ENCODE results near the gene TAGLN2.
"Not testable (repeated sequence)": the region's sequence is repeated elsewhere in the genome, so short reads cannot be mapped to it uniquely, and the experiment has no call there.

Gene TAGLN2

DNA sequence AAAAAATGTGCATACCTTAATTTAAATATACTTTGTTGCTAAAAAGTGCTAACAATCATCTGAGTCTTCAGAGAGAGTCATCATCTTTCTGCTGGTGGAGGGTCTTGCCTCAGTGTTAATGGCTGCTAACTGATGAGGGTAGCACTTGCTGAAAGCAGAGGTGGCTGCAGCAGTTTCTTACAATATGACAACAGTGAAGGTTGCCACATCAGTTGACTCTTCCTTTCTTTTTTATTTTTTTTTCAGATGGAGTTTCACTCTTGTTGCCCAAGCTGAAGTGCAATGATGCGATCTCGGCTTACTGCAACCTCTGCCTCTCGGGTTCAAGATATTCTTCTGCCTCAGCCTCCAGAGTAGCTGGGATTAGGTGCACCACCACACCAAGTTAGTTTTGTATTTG is 22.8 kb downstream of the TAGLN2 start:
- Histone ChIP-seq H3K4me1 (ENCODE audit: control insufficient read depth in 2 of 2, insufficient read depth in 2 of 2, low read length in 2 of 2) (peaks cover 10 to 12% of the 10 kb centered on the region in 2 donors), H3K9ac (ENCODE audit: low read depth in 1 of 2, low read length in 2 of 2) (no peak overlapping the region), H3K27me3 (ENCODE audit: control insufficient read depth in 2 of 2, insufficient read depth in 2 of 2, low read length in 2 of 2) (no peaks in the 10 kb centered on the region), H3K9me3 (ENCODE audit: control insufficient read depth in 2 of 2, low read length in 2 of 2) (no peaks in the 10 kb centered on the region), H3K36me3 (ENCODE audit: control insufficient read depth in 2 of 2, insufficient read depth in 2 of 2, low read length in 2 of 2) (no peaks in the 10 kb centered on the region), H3K4me3 (ENCODE audit: low read length in 2 of 2) (no peak overlapping the region), H3K27ac (ENCODE audit: low read depth in 2 of 2, low read length in 2 of 2) (no peak overlapping the region)

DNA sequence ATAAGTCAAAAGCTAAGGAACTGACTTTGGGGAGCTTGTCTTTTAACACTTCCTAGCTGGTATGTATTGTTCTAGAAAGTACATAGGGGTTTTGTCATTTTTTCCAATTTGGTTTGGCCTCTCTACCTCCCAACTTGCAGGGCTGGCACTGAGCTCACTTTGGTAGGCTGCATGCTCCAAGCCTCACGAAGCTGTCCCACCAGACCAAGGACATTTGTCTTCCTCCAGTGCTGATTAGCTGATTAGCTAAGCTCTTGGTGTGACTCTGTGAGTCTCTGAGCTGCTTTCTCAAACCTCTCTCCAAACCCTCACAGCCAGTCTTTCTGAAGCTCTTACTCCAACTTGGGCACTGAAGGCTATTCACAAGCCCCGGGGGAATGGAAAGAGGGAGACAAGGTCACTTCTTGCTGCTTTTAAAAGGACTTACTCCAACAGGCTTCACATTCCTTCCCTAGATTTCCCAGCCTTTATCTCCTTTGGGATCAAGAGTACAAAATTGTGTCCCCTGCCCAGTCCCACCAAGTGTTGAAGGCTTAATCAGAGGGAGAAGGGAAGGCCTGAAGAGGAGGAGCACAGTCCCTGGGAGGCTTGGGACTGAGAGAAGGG is 24.4 kb downstream of the TAGLN2 start:
- H3K27ac ChIP-seq (ENCODE audit: low read depth in 2 of 2, low read length in 2 of 2): peak overlapping the region in 1 of 2 donors; percentile 69
- H3K36me3 ChIP-seq (ENCODE audit: control insufficient read depth in 2 of 2, insufficient read depth in 2 of 2, low read length in 2 of 2): no peaks in the 10 kb centered on the region

DNA sequence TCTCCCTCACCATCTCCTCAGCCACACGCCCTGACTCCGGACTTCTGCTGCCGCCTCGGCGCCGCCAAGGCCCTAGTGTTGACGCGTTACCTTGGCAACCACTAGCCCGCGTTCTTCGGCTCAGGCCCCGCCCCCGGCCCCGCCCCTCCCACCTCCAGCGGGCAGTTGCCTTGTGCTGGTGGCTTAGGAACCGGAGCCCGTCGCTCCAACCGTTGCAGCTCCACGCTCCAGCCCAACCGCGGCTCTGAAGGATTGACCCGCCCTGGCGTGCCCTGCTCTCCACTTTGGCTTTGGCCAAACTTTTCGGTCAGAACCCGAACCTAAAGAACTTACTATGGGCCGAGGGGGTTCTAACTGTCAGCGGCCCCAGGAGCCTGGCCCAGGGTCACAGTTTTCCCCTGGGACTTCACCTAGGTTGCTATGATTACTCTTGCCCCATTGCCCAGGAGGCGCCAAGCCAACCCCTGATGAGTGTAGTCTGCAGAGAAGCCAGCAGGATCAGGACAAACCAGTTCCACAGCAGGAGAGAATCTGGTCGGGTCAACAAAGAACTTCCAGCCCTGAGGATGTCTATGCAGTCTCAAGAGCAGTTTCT is 25.1 kb downstream of the TAGLN2 start, which contains the start of gene CFAP45:
Gene CFAP45, minus strand, starts transcription at position 80 of the 595 bp plus-strand sequence. Its CDS starts 67 bp downstream, at position 13.
- Histone ChIP-seq H3K4me3 (ENCODE audit: low read length in 2 of 2) (peak within 1 kb of the TSS in 1 of 2 donors; percentile 28), H3K27ac (ENCODE audit: low read depth in 2 of 2, low read length in 2 of 2) (peak within 1 kb of the TSS; percentile 69 to 73)

More for the DNA sequence above, 24.4 kb downstream of the TAGLN2 start:
- no peak overlapping the region for H3K4me3 ChIP-seq (ENCODE audit: low read length in 2 of 2)
- H3K4me1 ChIP-seq (ENCODE audit: control insufficient read depth in 2 of 2, insufficient read depth in 2 of 2, low read length in 2 of 2): peaks cover 10 to 12% of the 10 kb centered on the region in 2 donors
- H3K27me3 ChIP-seq (ENCODE audit: control insufficient read depth in 2 of 2, insufficient read depth in 2 of 2, low read length in 2 of 2): no peaks in the 10 kb centered on the region
- peak overlapping the region in 1 of 2 donors; percentile 27 for H3K9ac ChIP-seq (ENCODE audit: low read depth in 1 of 2, low read length in 2 of 2)
- H3K9me3 ChIP-seq (ENCODE audit: control insufficient read depth in 2 of 2, low read length in 2 of 2): no peaks in the 10 kb centered on the region

DNA sequence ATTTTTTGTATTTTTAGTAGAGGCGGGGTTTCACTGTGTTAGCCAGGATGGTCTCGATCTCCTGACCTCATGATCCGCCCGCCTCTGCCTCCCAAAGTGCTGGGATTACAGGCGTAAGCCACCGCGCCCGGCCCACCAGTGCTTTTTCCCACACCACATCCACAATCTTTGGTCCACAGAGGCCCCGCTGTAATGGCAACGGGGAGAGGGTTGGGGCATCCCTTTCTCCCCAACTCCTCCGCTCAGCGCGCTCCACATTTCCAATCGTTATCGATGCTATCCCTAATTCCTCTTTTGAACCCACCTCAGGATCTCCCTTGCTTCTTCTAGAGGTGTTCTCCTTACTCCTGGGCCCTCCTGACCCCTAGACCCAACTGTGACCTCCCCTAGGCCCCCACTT is 25.7 kb downstream of the TAGLN2 start:
- not testable (repeated sequence) for H3K36me3 ChIP-seq (ENCODE audit: control insufficient read depth in 2 of 2, insufficient read depth in 2 of 2, low read length in 2 of 2); H3K27ac ChIP-seq (ENCODE audit: low read depth in 2 of 2, low read length in 2 of 2); H3K9me3 ChIP-seq (ENCODE audit: control insufficient read depth in 2 of 2, low read length in 2 of 2); H3K4me3 ChIP-seq (ENCODE audit: low read length in 2 of 2); H3K27me3 ChIP-seq (ENCODE audit: control insufficient read depth in 2 of 2, insufficient read depth in 2 of 2, low read length in 2 of 2)
- peak overlapping the region in 1 of 2 donors; percentile 22 for H3K9ac ChIP-seq (ENCODE audit: low read depth in 1 of 2, low read length in 2 of 2)
- peaks cover 10 to 12% of the 10 kb centered on the region in 2 donors for H3K4me1 ChIP-seq (ENCODE audit: control insufficient read depth in 2 of 2, insufficient read depth in 2 of 2, low read length in 2 of 2)

More for the DNA sequence above, 25.1 kb downstream of the TAGLN2 start, which contains the start of gene CFAP45:
- Histone ChIP-seq H3K27me3 (ENCODE audit: control insufficient read depth in 2 of 2, insufficient read depth in 2 of 2, low read length in 2 of 2) (no peaks in the 10 kb centered on the region), H3K4me1 (ENCODE audit: control insufficient read depth in 2 of 2, insufficient read depth in 2 of 2, low read length in 2 of 2) (peaks cover 10 to 12% of the 10 kb centered on the region in 2 donors), H3K36me3 (ENCODE audit: control insufficient read depth in 2 of 2, insufficient read depth in 2 of 2, low read length in 2 of 2) (no peaks in the 10 kb centered on the region), H3K9ac (ENCODE audit: low read depth in 1 of 2, low read length in 2 of 2) (peak within 1 kb of the TSS; percentile 22 to 27), H3K9me3 (ENCODE audit: control insufficient read depth in 2 of 2, low read length in 2 of 2) (no peaks in the 10 kb centered on the region)

DNA sequence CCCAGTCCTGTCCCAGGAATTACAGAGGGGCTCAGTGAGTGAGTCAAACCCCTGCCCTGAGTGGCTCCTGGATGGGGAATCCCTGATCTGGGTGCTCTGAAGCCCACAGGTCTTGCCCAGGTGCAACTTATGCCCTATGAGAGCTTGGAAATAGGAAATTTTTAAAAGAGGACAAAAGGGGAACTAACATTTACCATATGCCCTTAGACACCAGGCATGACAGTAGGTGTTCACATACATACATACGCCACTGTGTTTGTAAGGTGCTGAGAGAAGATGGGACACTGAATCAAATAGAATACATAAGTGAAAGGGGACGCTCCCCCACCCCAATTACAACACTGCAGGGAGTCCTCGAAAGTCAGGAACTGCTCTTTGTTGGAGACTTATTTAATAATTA is 26.8 kb downstream of the TAGLN2 start:
- H3K4me3 ChIP-seq (ENCODE audit: low read length in 2 of 2): no peak overlapping the region
- no peaks in the 10 kb centered on the region for H3K9me3 ChIP-seq (ENCODE audit: control insufficient read depth in 2 of 2, low read length in 2 of 2)
- H3K27me3 ChIP-seq (ENCODE audit: control insufficient read depth in 2 of 2, insufficient read depth in 2 of 2, low read length in 2 of 2): no peaks in the 10 kb centered on the region
- no peaks in the 10 kb centered on the region for H3K36me3 ChIP-seq (ENCODE audit: control insufficient read depth in 2 of 2, insufficient read depth in 2 of 2, low read length in 2 of 2)
- H3K9ac ChIP-seq (ENCODE audit: low read depth in 1 of 2, low read length in 2 of 2): no peak overlapping the region
- H3K27ac ChIP-seq (ENCODE audit: low read depth in 2 of 2, low read length in 2 of 2): no peak overlapping the region
- peaks cover 10 to 12% of the 10 kb centered on the region in 2 donors for H3K4me1 ChIP-seq (ENCODE audit: control insufficient read depth in 2 of 2, insufficient read depth in 2 of 2, low read length in 2 of 2)

DNA sequence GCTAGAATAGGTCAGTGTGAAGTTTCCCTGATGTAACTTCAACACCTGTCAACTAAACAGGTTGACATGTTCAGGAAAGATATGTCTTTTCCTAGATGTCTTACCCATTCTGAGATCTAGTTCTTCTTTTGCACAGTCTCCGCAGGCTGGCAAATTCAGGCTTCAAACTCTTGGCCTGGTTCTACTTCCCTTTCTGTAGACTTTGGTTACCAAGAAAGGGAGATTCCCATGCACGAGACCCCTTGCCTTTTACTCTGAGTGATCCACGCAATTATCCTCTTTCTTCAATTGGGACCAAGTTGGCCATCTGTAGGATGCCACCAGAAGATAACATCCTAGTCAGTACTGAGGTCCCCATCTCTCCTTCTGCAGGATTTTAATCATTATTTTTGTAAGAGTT is 27.3 kb downstream of the TAGLN2 start:
- H3K27me3 ChIP-seq (ENCODE audit: control insufficient read depth in 2 of 2, insufficient read depth in 2 of 2, low read length in 2 of 2): no peaks in the 10 kb centered on the region
- no peak overlapping the region for H3K27ac ChIP-seq (ENCODE audit: low read depth in 2 of 2, low read length in 2 of 2)
- no peaks in the 10 kb centered on the region for H3K36me3 ChIP-seq (ENCODE audit: control insufficient read depth in 2 of 2, insufficient read depth in 2 of 2, low read length in 2 of 2)
- no peak overlapping the region for H3K9ac ChIP-seq (ENCODE audit: low read depth in 1 of 2, low read length in 2 of 2)
- no peak overlapping the region for H3K4me3 ChIP-seq (ENCODE audit: low read length in 2 of 2)
- peaks cover 10 to 12% of the 10 kb centered on the region in 2 donors for H3K4me1 ChIP-seq (ENCODE audit: control insufficient read depth in 2 of 2, insufficient read depth in 2 of 2, low read length in 2 of 2)
- H3K9me3 ChIP-seq (ENCODE audit: control insufficient read depth in 2 of 2, low read length in 2 of 2): no peaks in the 10 kb centered on the region

DNA sequence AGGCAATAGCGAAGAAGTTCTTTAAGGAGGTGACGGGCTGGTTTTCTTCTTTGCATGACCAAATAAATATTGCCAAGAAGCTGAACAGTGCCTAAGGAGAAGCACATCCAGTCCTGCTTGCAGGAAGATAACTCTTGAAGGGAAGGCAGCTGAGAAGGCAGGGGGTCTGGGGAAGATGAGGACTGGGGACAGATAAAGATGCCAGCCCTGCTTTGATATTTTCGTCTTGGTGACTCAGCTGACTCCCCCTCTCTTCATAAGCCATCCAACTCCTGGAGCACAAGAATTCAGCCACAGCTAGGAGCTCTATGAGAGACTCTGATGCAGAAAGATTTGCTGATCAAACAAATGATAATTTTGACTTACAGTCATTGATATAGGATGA is 28.8 kb downstream of the TAGLN2 start:
- H3K27me3 ChIP-seq (ENCODE audit: control insufficient read depth in 2 of 2, insufficient read depth in 2 of 2, low read length in 2 of 2): no peaks in the 10 kb centered on the region

DNA sequence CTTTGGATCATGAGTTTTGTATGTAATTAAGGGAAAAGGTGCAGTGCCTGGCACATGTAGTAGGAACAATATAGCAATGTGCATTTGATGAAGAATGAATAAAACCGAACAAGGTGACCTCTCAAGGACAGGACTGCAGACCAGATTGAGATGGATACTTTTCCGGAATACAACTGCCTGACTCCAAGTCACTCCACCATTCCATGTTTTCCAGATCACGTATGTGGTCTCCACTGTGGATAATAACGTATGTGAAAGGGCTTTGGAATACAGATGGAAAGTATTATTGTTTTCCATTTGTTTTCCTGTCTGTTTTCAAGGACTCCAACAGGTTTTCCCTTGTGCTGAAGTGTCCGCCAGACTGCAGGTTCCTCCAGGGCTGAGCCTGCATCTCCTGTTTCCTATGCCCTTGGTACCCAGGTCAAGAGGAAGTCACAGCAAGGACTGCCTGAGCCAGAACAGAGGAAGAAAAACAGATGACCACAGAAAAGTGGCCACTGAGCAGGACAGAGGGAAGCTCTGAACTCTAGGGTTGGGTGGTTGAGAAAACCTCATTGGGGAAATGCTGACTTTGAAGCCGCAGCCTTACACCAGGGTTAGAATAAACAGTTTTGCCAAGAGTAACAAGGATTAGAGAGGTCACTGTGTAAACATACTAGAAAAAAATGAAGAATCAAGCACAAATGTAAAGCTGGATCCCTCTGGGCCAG is 29.3 kb downstream of the TAGLN2 start:
- Histone ChIP-seq H3K9ac (ENCODE audit: low read depth in 1 of 2, low read length in 2 of 2) (no peak overlapping the region), H3K27ac (ENCODE audit: low read depth in 2 of 2, low read length in 2 of 2) (peak overlapping the region in 1 of 2 donors; percentile 1), H3K9me3 (ENCODE audit: control insufficient read depth in 2 of 2, low read length in 2 of 2) (no peaks in the 10 kb centered on the region), H3K4me1 (ENCODE audit: control insufficient read depth in 2 of 2, insufficient read depth in 2 of 2, low read length in 2 of 2) (peaks cover 9 to 12% of the 10 kb centered on the region in 2 donors), H3K27me3 (ENCODE audit: control insufficient read depth in 2 of 2, insufficient read depth in 2 of 2, low read length in 2 of 2) (no peaks in the 10 kb centered on the region), H3K4me3 (ENCODE audit: low read length in 2 of 2) (no peak overlapping the region), H3K36me3 (ENCODE audit: control insufficient read depth in 2 of 2, insufficient read depth in 2 of 2, low read length in 2 of 2) (no peaks in the 10 kb centered on the region)

More for the DNA sequence above, 28.8 kb downstream of the TAGLN2 start:
- Histone ChIP-seq H3K4me3 (ENCODE audit: low read length in 2 of 2) (no peak overlapping the region), H3K9ac (ENCODE audit: low read depth in 1 of 2, low read length in 2 of 2) (no peak overlapping the region), H3K9me3 (ENCODE audit: control insufficient read depth in 2 of 2, low read length in 2 of 2) (no peaks in the 10 kb centered on the region), H3K36me3 (ENCODE audit: control insufficient read depth in 2 of 2, insufficient read depth in 2 of 2, low read length in 2 of 2) (no peaks in the 10 kb centered on the region), H3K4me1 (ENCODE audit: control insufficient read depth in 2 of 2, insufficient read depth in 2 of 2, low read length in 2 of 2) (peaks cover 10 to 12% of the 10 kb centered on the region in 2 donors), H3K27ac (ENCODE audit: low read depth in 2 of 2, low read length in 2 of 2) (peak overlapping the region in 1 of 2 donors; percentile 1)

DNA sequence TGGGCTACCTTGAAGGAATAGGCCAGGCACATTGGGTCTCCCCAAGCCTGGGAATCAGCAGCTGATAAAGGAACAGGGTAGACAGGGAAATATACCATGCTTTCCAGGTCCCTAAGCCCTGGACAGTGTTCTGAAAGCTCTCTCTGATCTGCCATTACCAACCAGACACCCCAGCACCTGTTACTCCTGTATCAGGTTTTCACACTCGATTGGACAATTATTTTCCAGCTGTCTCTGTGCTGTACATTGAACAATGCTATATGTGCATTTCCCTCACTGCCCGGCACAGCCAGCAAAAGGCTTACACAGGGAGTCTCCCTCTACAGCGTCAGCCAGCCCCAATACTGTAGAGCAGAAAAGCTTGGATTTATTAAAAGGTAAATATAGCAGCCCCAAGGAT is 30.0 kb downstream of the TAGLN2 start:
- no peaks in the 10 kb centered on the region for H3K36me3 ChIP-seq (ENCODE audit: control insufficient read depth in 2 of 2, insufficient read depth in 2 of 2, low read length in 2 of 2)
- H3K4me1 ChIP-seq (ENCODE audit: control insufficient read depth in 2 of 2, insufficient read depth in 2 of 2, low read length in 2 of 2): peaks cover 4 to 7% of the 10 kb centered on the region in 2 donors
- H3K9ac ChIP-seq (ENCODE audit: low read depth in 1 of 2, low read length in 2 of 2): no peak overlapping the region
- no peaks in the 10 kb centered on the region for H3K27me3 ChIP-seq (ENCODE audit: control insufficient read depth in 2 of 2, insufficient read depth in 2 of 2, low read length in 2 of 2)
- H3K4me3 ChIP-seq (ENCODE audit: low read length in 2 of 2): no peak overlapping the region
- no peaks in the 10 kb centered on the region for H3K9me3 ChIP-seq (ENCODE audit: control insufficient read depth in 2 of 2, low read length in 2 of 2)
- H3K27ac ChIP-seq (ENCODE audit: low read depth in 2 of 2, low read length in 2 of 2): no peak overlapping the region

DNA sequence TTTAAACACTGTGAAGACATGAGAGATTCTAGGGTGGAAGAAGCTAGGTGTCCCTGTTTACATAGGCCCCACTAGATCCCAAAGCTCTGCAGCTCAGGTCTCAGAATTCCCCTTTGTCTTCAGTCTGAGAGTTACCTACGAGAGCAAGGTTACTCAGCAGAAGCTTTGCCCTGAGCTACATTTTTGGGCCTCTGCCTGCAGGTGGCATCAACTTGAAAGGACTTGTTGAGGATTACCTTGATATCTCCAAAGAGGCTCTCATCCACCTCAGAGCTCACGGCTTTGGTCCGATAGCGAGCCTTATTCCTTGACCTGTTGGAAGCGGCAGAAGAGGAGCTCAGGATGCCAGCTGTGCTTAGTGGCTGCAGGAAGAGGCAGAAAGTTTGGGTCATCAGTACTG is 32.4 kb downstream of the TAGLN2 start:
- H3K4me1 ChIP-seq (ENCODE audit: control insufficient read depth in 2 of 2, insufficient read depth in 2 of 2, low read length in 2 of 2): peaks cover 0 to 4% of the 10 kb centered on the region in 2 donors
- no peak overlapping the region for H3K9ac ChIP-seq (ENCODE audit: low read depth in 1 of 2, low read length in 2 of 2)
- H3K4me3 ChIP-seq (ENCODE audit: low read length in 2 of 2): no peak overlapping the region
- H3K27me3 ChIP-seq (ENCODE audit: control insufficient read depth in 2 of 2, insufficient read depth in 2 of 2, low read length in 2 of 2): no peaks in the 10 kb centered on the region
- no peaks in the 10 kb centered on the region for H3K36me3 ChIP-seq (ENCODE audit: control insufficient read depth in 2 of 2, insufficient read depth in 2 of 2, low read length in 2 of 2)
- no peaks in the 10 kb centered on the region for H3K9me3 ChIP-seq (ENCODE audit: control insufficient read depth in 2 of 2, low read length in 2 of 2)
- no peak overlapping the region for H3K27ac ChIP-seq (ENCODE audit: low read depth in 2 of 2, low read length in 2 of 2)

Measured in mucosa of rectum (tissue), 2 donors.